NB4 (cell line): Measurements from ENCODE around the gene SLC16A8.

Source experiments
- POLR2A ChIP-seq: IDR thresholded peaks from 2 replicates; pipeline ENCODE4 v1.6.1; 2011; ENCODE audit warnings: mild to moderate bottlenecking; ENCODE audit not compliant: insufficient read length; ENCODE audit errors: extremely low read depth
- TF ChIP-seq, protein P1 (sequence below): IDR thresholded peaks from one replicate; pipeline ENCODE4 v1.5.1; 2012; ENCODE audit warnings: low read depth, low read length

DNA sequence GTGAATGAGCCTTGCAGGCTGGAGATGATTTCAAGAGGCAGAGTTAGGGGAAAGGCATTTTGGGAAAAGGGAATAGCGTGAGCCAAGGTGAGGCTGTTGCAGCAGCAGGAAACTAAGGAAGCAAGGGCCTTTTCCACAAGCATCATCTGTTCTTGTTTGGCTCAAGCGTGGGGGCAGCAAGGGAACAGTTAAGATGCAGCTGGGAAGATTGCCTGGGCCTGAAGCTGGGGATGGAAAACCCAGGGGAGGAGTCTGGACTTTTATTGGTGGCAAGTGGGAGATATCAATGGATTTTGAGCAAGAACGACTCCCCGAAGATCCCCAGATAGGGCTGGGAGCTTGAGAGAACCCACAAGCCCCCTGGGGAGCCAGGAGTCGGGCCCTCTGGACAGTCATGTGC lies 54.1 kb downstream of the SLC16A8 start:
- TF ChIP-seq, protein P1, sequence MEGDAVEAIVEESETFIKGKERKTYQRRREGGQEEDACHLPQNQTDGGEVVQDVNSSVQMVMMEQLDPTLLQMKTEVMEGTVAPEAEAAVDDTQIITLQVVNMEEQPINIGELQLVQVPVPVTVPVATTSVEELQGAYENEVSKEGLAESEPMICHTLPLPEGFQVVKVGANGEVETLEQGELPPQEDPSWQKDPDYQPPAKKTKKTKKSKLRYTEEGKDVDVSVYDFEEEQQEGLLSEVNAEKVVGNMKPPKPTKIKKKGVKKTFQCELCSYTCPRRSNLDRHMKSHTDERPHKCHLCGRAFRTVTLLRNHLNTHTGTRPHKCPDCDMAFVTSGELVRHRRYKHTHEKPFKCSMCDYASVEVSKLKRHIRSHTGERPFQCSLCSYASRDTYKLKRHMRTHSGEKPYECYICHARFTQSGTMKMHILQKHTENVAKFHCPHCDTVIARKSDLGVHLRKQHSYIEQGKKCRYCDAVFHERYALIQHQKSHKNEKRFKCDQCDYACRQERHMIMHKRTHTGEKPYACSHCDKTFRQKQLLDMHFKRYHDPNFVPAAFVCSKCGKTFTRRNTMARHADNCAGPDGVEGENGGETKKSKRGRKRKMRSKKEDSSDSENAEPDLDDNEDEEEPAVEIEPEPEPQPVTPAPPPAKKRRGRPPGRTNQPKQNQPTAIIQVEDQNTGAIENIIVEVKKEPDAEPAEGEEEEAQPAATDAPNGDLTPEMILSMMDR: no peak
- no peak for TF ChIP-seq POLR2A
